HFFc6 (cell line): ENCODE results near the gene INTS11. TPM values are rescaled to one million over a fixed set of nuclear protein-coding genes. Genes with fewer than 3 reads are reported as not detected.

Source experiments
- DNase-seq: peaks from one replicate; pipeline ENCODE4 v3.0.0-alpha.2; 2018
- H3K27ac Mint-ChIP-seq: 2 replicates; pipeline ENCODE4 v1.8.0; 2020; ENCODE audit warnings: mild to moderate bottlenecking, mixed read lengths
- H3K27me3 Mint-ChIP-seq: 2 replicates; pipeline ENCODE4 v1.8.0; 2021; ENCODE audit warnings: mild to moderate bottlenecking, moderate library complexity, mixed read lengths; ENCODE audit not compliant: insufficient read depth
- H3K36me3 Mint-ChIP-seq: 2 replicates; pipeline ENCODE4 v1.8.0; 2021; ENCODE audit warnings: low read depth, mixed read lengths
- H3K4me1 Mint-ChIP-seq: 2 replicates; pipeline ENCODE4 v1.8.0; 2020; ENCODE audit warnings: low read depth, mixed read lengths
- H3K4me3 Mint-ChIP-seq: 2 replicates; pipeline ENCODE4 v1.8.0; 2020; ENCODE audit warnings: mild to moderate bottlenecking, moderate library complexity, mixed read lengths
- H3K9me3 Mint-ChIP-seq: 2 replicates; pipeline ENCODE4 v1.8.0; 2020; ENCODE audit warnings: mild to moderate bottlenecking, mixed read lengths
- total RNA-seq, 6 experiments: library from RNA; stranded (reverse); fragmentation: NEBNext Ultra II Directional; extraction: Animal tissue kit (Norgen Biotek cat#: 25700); gene quantifications; 2 replicates in 1 of 6; 3 replicates in 5 of 6; pipeline ENCODE4 v1.2.3, GENCODE V29; 2021
- TF ChIP-seq, protein P1 (sequence below): fragments of 200-600 bp; sonication (generic); IDR thresholded peaks from 2 replicates; pipeline ENCODE4 v1.5.0; 2021; ENCODE audit warnings: antibody characterized with exemption, mild to moderate bottlenecking

INTS11 gene
- total RNA-seq, 6 experiments from 2014 or later = 65.6 to 78.3 (median 69.8) TPM

- TF ChIP-seq, protein P1, sequence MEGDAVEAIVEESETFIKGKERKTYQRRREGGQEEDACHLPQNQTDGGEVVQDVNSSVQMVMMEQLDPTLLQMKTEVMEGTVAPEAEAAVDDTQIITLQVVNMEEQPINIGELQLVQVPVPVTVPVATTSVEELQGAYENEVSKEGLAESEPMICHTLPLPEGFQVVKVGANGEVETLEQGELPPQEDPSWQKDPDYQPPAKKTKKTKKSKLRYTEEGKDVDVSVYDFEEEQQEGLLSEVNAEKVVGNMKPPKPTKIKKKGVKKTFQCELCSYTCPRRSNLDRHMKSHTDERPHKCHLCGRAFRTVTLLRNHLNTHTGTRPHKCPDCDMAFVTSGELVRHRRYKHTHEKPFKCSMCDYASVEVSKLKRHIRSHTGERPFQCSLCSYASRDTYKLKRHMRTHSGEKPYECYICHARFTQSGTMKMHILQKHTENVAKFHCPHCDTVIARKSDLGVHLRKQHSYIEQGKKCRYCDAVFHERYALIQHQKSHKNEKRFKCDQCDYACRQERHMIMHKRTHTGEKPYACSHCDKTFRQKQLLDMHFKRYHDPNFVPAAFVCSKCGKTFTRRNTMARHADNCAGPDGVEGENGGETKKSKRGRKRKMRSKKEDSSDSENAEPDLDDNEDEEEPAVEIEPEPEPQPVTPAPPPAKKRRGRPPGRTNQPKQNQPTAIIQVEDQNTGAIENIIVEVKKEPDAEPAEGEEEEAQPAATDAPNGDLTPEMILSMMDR = no peak
- Mint-ChIP-seq H3K4me3 (peak overlapping the region; percentile 97), H3K9me3 (no peaks in the 10 kb centered on the region), H3K27me3 (peaks cover 16% of the 10 kb centered on the region), H3K4me1 (peaks cover 39% of the 10 kb centered on the region), H3K36me3 (peaks cover 17% of the 10 kb centered on the region), H3K27ac (peak overlapping the region; percentile 31)
- no peak for DNase-seq
Observed at GRCh38 chr1:1356166-1356795, 31.8 kb upstream of the INTS11 start.

DNA sequence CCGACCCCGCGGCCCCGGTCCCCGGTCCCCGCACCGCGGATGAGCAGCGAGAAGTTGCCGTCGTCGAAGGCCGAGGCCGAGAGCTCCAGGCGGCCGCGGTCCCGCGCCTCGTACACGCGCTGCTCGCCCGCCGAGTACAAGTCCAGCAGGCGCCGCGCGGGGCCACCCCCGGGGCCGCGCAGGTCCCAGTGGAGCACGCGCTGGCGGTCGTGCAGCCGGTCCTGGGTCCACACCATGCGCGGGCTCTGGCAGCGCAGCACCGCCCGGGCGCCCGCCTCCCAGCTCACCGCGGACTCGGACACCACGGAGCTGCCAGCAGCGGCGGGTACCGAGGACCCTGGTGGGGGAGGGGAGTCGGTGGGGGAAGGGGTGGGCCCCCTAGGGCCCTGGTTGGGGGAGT is 31.0 kb upstream of the INTS11 start:
- peak; percentile 54 for DNase-seq
- peaks cover 30% of the 10 kb centered on the region for H3K4me1 Mint-ChIP-seq
- no peaks in the 10 kb centered on the region for H3K9me3 Mint-ChIP-seq
- H3K27ac Mint-ChIP-seq = no peak overlapping the region
- H3K36me3 Mint-ChIP-seq = peaks cover 17% of the 10 kb centered on the region
- H3K27me3 Mint-ChIP-seq = peaks cover 16% of the 10 kb centered on the region
- no peak overlapping the region for H3K4me3 Mint-ChIP-seq
- TF ChIP-seq, protein P1 = no peak

DNA sequence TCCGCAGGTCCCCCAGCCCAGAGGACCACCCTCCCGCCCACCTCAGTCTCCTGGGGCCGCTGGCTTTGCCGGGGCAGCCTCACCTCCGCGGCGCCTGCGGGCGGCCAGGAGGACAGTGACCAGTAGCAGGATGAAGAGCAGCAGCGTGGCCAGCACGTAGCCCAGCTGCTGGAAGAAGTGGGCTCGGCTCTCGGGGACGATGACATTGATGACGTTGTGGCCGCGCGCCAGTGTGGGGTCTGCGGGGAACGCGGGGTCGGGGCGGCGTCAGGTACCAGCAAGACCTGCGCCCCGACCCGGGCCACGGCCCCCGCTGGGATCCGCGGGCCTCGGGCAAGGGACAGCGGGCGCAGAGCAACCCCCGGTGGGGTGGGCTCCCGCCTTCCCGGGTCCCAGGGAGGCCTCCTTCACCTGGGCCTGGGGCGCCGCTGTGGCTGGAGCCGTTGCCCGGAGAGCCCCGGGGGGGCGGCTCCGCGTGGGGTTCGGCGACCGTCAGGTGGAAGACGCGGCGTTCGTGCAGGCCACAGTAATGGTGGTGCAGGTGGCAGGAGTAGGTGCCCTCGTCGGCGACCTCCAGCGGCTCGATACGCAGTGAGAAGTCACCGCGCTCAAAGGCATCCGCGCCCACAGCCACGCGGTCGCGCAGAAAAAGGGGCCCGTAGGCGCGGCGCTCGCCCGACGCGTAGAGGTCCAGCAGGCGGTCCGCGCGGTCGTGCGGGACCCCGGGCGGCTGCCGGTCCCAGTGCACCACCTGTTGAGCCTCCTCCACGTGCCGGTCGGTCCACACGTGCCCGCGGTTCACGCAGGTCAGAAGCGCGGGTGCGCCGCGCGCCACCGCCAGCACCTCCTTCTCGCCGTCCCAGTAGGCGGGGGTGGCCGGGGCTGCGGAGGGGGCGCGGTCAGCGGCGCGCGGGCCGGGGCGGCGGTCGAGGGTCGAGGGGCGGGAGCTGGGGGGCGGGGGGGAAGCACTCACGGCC is 30.1 kb upstream of the INTS11 start:
- H3K27me3 Mint-ChIP-seq = peaks cover 16% of the 10 kb centered on the region
- no peak for DNase-seq
- TF ChIP-seq, protein P1 = no peak
- peaks cover 17% of the 10 kb centered on the region for H3K36me3 Mint-ChIP-seq
- peak overlapping the region; percentile 51 for H3K4me3 Mint-ChIP-seq
- no peak overlapping the region for H3K27ac Mint-ChIP-seq
- H3K9me3 Mint-ChIP-seq = no peaks in the 10 kb centered on the region
- H3K4me1 Mint-ChIP-seq = peaks cover 21% of the 10 kb centered on the region

- TF ChIP-seq, protein P1 = no peak
- H3K9me3 Mint-ChIP-seq = no peaks in the 10 kb centered on the region
- H3K4me3 Mint-ChIP-seq = peak overlapping the region; percentile 69; the same call in 1 of the 2 replicates
Observed at GRCh38 chr1:1353389-1354151, 29.1 kb upstream of the INTS11 start.

GRCh38 chr1:1352786-1353388 is 28.4 kb upstream of the INTS11 start:
- Mint-ChIP-seq H3K9me3 (no peaks in the 10 kb centered on the region), H3K27ac (peak overlapping the region; percentile 84), H3K27me3 (peaks cover 18% of the 10 kb centered on the region), H3K4me3 (peak overlapping the region; percentile 69), H3K36me3 (peaks cover 17% of the 10 kb centered on the region), H3K4me1 (peaks cover 13% of the 10 kb centered on the region)
- DNase-seq = no peak
- TF ChIP-seq, protein P1 = no peak

More at GRCh38 chr1:1353389-1354151, 29.1 kb upstream of the INTS11 start:
- peaks cover 13% of the 10 kb centered on the region for H3K4me1 Mint-ChIP-seq
- H3K36me3 Mint-ChIP-seq = peaks cover 17% of the 10 kb centered on the region
- peak overlapping the region; percentile 84 for H3K27ac Mint-ChIP-seq
- DNase-seq = no peak
- peaks cover 18% of the 10 kb centered on the region for H3K27me3 Mint-ChIP-seq
